WTC11 (cell line): Measurements from ENCODE around the gene SNAI1. TPM values are rescaled to one million over a fixed set of nuclear protein-coding genes. Genes with fewer than 3 reads are reported as not detected.

ENCODE experiments used
- ATAC-seq: fragments of 200-7000 bp; cut with Tn5 transposase; 2 replicates; pipeline ENCODE4 v1.10.0; 2021; ENCODE audit warnings: mild to moderate bottlenecking, moderate library complexity
- CTCF ChIA-PET: fragments of 300-600 bp; sonication (Branson Sonifier 250); formaldehyde crosslinking; loops from one replicate; lab custom pipeline; 2021; ENCODE audit warnings: antibody characterized with exemption; lab: Charles Lee
- POLR2A ChIA-PET: fragments of 350-600 bp; sonication (Branson Sonifier 250); formaldehyde crosslinking; loops from one replicate; lab custom pipeline; 2021; ENCODE audit warnings: antibody characterized with exemption; lab: Charles Lee
- DNase-seq: peaks from one replicate; pipeline ENCODE4 v3.0.0; 2021; ENCODE audit warnings: low spot score
- H3K27ac Mint-ChIP-seq: 2 replicates; pipeline ENCODE4 v1.8.0; 2021; ENCODE audit warnings: mixed read lengths
- H3K27me3 Mint-ChIP-seq: 2 replicates; pipeline ENCODE4 v1.8.0; 2021; ENCODE audit warnings: low read depth, mild to moderate bottlenecking, moderate library complexity, mixed read lengths
- H3K36me3 Mint-ChIP-seq: 2 replicates; pipeline ENCODE4 v1.8.0; 2021; ENCODE audit warnings: mixed read lengths
- H3K4me1 Mint-ChIP-seq: 2 replicates; pipeline ENCODE4 v1.8.0; 2022; ENCODE audit warnings: mixed read lengths
- H3K4me3 Mint-ChIP-seq: 2 replicates; pipeline ENCODE4 v1.8.0; 2021; ENCODE audit warnings: mild to moderate bottlenecking, moderate library complexity, mixed read lengths
- H3K9me3 Mint-ChIP-seq: 2 replicates; pipeline ENCODE4 v1.8.0; 2021; ENCODE audit warnings: mixed read lengths
- ESRRA ChIP-seq: sonication (generic); formaldehyde crosslinking; IDR thresholded peaks from 2 replicates; pipeline ENCODE4 v1.8.1; 2022; ENCODE audit warnings: mild to moderate bottlenecking, missing genetic modification reagents, borderline replicate concordance
- FOXK1 ChIP-seq: sonication (generic); formaldehyde crosslinking; IDR thresholded peaks from 2 replicates; pipeline ENCODE4 v1.8.0; 2022; ENCODE audit warnings: mild to moderate bottlenecking, moderate library complexity, missing genetic modification reagents
- GABPB1 ChIP-seq: sonication (generic); formaldehyde crosslinking; IDR thresholded peaks from 2 replicates; pipeline ENCODE4 v1.8.1; 2023; ENCODE audit warnings: mild to moderate bottlenecking, missing genetic modification reagents
- MXD4 ChIP-seq: fragments of 250-450 bp; sonication (Bioruptor Pico); IDR thresholded peaks from 2 replicates; pipeline ENCODE4 v1.8.0; 2021; ENCODE audit warnings: mild to moderate bottlenecking, moderate library complexity, borderline replicate concordance
- NFE2L1 ChIP-seq: sonication (generic); formaldehyde crosslinking; IDR thresholded peaks from 2 replicates; pipeline ENCODE4 v1.8.1; 2023; ENCODE audit warnings: missing genetic modification reagents
- NFYB ChIP-seq: sonication (generic); formaldehyde crosslinking; conservative IDR thresholded peaks from 2 replicates; pipeline ENCODE4 v1.8.0; 2022; ENCODE audit warnings: low read depth, missing genetic modification reagents
- TCF7 ChIP-seq: sonication (generic); formaldehyde crosslinking; IDR thresholded peaks from 2 replicates; pipeline ENCODE4 v1.8.0; 2022; ENCODE audit warnings: mild to moderate bottlenecking, low read depth, missing genetic modification reagents, moderate library complexity
- ZNF232 ChIP-seq: sonication (generic); formaldehyde crosslinking; IDR thresholded peaks from 2 replicates; pipeline ENCODE4 v1.8.0; 2022; ENCODE audit warnings: mild to moderate bottlenecking, missing genetic modification reagents
- ZNF263 ChIP-seq: sonication (generic); formaldehyde crosslinking; IDR thresholded peaks from 2 replicates; pipeline ENCODE4 v1.8.1; 2022; ENCODE audit warnings: low read depth, mild to moderate bottlenecking, moderate library complexity, missing genetic modification reagents
- ZNF317 ChIP-seq: sonication (generic); formaldehyde crosslinking; IDR thresholded peaks from 2 replicates; pipeline ENCODE4 v1.8.1; 2023; ENCODE audit warnings: low read depth, mild to moderate bottlenecking, moderate library complexity, missing genetic modification reagents, borderline replicate concordance
- ZNF423 ChIP-seq: fragments of 250-450 bp; sonication (Bioruptor Pico); IDR thresholded peaks from 2 replicates; pipeline ENCODE4 v2.1.2; 2022; ENCODE audit warnings: mild to moderate bottlenecking, moderate library complexity
- total RNA-seq: library from RNA; stranded (reverse); gene quantifications from 3 replicates; pipeline ENCODE4 v1.2.3, GENCODE V29; 2021
- TF ChIP-seq, protein P1 (sequence below): fragments of 250-450 bp; sonication (Bioruptor Pico); IDR thresholded peaks from 2 replicates; pipeline ENCODE4 v1.9.0; 2021; ENCODE audit warnings: mild to moderate bottlenecking
- TF ChIP-seq, protein P2 (sequence below): fragments of 250-450 bp; sonication (Bioruptor Pico); IDR thresholded peaks from 2 replicates; pipeline ENCODE4 v2.1.2; 2022; ENCODE audit warnings: mild to moderate bottlenecking, moderate library complexity
- TF ChIP-seq, protein P3 (sequence below): sonication (generic); formaldehyde crosslinking; IDR thresholded peaks from 2 replicates; pipeline ENCODE4 v1.8.1; 2022; ENCODE audit warnings: low read depth, mild to moderate bottlenecking, moderate library complexity, missing genetic modification reagents, borderline replicate concordance
- TF ChIP-seq, protein P4 (sequence below): fragments of 250-450 bp; sonication (Bioruptor Pico); IDR thresholded peaks from 2 replicates; pipeline ENCODE4 v1.9.0; 2021; ENCODE audit warnings: mild to moderate bottlenecking, borderline replicate concordance

Gene SNAI1
- total RNA-seq, 1 experiment from 2014 or later = 7.9 TPM

DNA sequence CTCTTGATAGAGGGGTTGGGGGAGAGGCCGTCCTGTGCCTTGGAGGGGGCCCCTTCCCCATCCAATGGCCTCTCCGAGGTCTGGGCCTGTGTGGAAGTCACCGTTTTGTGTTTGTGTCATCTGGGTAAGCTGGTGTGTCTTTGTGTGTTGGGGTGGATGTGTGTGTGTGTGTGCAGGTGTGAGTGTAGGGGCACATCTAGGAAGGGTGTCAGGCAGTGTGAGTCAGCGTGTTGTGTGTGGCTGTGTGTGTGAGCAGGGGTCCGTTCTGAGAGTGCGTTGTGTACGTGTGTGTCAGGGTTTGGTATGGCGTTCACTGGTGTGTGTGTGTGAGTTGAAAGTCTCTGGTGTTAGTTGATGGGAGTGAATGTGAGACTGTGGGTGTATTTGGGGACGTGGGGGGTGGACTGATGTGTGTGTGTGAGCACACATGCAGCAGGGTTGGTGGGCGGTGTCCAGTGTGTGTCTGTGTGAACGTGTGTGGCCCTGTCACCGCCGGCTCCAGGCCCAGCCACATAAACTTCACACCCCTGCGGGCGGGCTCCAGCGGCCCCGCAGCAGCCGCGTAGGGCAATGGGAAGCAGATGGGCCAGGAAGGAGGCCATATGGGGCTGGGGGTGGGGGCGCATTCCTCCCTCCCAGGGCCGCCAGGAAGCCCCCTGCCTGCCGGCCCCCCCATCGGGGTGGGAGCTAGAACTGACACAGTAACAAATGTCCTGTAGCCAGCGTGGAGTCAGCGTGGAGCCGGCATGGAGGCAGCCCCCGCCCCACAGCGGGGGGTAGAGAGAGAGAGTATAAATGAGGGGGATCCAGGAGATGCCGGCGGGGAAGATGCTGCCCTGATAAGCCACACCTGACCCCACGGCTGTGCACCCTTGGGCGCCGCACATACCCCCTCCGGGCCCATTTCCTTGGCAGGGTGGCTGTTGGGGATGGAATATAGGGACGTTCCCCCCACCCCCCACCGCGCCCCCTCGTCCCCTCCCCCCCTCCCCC is 32.1 kb downstream of the SNAI1 start (continued):
- TF ChIP-seq ZNF232 = no peak

DNA sequence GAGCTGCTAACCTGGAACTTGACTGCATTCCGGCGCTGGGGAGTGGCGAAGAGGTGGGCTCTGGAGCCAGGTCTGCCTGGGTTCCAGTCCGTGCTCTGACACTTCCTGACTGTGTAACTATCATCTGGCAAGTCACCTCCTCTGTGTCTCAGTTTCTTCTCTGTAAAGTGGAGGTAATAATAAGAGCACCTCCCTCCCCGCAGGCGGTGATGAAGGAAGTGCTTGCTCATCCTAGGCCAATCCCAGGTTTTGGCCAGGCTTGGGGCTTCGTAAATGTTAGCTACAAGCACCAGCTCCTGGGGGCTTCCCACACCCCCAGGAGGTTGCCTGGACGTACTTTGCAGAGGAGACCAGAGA is 32.8 kb downstream of the SNAI1 start:
- H3K4me3 Mint-ChIP-seq = no peak overlapping the region
- peaks cover 3% of the 10 kb centered on the region for H3K27me3 Mint-ChIP-seq
- ChIA-PET POLR2A (no interaction called here), CTCF (interaction anchor here (0.6 to 4.9 kb wide), 4 partner anchors 36 to 71 kb away, joined by 3 to 31 read pairs (median 7); no protein-coding TSS in a partner anchor)
- TF ChIP-seq GABPB1 (CRISPR knock-in tag) (0 out of 2 replicates have a peak, but pooled peaks have one; percentile 9), ZNF263 (no peak), FOXK1 (CRISPR knock-in tag) (no peak)
- TF ChIP-seq, protein P1, sequence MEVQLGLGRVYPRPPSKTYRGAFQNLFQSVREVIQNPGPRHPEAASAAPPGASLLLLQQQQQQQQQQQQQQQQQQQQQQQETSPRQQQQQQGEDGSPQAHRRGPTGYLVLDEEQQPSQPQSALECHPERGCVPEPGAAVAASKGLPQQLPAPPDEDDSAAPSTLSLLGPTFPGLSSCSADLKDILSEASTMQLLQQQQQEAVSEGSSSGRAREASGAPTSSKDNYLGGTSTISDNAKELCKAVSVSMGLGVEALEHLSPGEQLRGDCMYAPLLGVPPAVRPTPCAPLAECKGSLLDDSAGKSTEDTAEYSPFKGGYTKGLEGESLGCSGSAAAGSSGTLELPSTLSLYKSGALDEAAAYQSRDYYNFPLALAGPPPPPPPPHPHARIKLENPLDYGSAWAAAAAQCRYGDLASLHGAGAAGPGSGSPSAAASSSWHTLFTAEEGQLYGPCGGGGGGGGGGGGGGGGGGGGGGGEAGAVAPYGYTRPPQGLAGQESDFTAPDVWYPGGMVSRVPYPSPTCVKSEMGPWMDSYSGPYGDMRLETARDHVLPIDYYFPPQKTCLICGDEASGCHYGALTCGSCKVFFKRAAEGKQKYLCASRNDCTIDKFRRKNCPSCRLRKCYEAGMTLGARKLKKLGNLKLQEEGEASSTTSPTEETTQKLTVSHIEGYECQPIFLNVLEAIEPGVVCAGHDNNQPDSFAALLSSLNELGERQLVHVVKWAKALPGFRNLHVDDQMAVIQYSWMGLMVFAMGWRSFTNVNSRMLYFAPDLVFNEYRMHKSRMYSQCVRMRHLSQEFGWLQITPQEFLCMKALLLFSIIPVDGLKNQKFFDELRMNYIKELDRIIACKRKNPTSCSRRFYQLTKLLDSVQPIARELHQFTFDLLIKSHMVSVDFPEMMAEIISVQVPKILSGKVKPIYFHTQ (CRISPR knock-in tag) = no peak
- TF ChIP-seq, protein P2, sequence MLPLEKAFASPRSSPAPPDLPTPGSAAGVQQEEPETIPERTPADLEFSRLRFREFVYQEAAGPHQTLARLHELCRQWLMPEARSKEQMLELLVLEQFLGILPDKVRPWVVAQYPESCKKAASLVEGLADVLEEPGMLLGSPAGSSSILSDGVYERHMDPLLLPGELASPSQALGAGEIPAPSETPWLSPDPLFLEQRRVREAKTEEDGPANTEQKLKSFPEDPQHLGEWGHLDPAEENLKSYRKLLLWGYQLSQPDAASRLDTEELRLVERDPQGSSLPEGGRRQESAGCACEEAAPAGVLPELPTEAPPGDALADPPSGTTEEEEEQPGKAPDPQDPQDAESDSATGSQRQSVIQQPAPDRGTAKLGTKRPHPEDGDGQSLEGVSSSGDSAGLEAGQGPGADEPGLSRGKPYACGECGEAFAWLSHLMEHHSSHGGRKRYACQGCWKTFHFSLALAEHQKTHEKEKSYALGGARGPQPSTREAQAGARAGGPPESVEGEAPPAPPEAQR = no peak
- peaks cover 4% of the 10 kb centered on the region; the same call in 1 of the 2 replicates for H3K9me3 Mint-ChIP-seq
- peaks cover 27% of the 10 kb centered on the region for H3K4me1 Mint-ChIP-seq
- H3K36me3 Mint-ChIP-seq = no peaks in the 10 kb centered on the region
- peak; percentile 6; the same call in 1 of the 2 replicates for ATAC-seq
- DNase-seq = no peak
- no peak overlapping the region for H3K27ac Mint-ChIP-seq

DNA sequence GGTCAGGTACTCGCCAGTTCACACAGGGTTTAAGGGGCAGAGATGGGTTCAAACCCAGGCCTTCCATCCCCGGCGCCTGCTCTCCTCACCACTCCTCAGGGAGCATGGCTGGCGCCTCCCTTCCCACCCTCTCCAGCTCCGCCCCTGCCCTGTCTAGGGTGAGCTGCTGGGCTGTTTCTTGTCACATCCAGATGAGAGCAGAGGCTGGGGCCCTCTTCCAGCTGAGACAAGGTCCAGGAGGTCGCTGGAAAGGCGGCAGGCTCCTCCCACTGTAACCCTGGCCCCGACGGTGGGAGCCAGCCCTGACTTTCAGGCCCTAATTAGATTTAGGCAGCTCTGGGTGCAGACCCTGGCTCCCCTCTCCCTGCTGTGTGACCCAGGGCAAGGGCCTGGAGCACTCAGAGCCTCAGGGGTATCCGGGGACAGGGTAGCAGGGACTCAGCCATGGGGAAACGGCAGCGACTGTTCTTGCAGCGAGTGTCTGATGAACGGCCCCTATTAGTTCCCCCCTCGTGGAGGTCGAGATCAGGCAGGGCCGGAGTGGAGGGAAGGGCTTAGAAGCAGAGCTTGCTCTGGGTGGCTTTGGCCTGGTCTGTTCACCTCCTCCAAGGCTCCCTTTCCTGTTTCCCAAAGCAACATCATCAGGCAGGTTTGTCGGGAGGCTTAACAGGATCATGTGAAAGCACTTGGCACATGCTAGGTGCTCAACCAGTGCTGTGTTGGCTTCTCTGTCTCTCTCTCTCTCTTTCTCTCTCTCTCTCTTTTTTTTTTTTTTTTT is 33.4 kb downstream of the SNAI1 start:
- peak; percentile 37 for ATAC-seq
- DNase-seq = no peak
- TF ChIP-seq, protein P3, sequence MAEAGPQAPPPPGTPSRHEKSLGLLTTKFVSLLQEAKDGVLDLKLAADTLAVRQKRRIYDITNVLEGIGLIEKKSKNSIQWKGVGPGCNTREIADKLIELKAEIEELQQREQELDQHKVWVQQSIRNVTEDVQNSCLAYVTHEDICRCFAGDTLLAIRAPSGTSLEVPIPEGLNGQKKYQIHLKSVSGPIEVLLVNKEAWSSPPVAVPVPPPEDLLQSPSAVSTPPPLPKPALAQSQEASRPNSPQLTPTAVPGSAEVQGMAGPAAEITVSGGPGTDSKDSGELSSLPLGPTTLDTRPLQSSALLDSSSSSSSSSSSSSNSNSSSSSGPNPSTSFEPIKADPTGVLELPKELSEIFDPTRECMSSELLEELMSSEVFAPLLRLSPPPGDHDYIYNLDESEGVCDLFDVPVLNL (CRISPR knock-in tag) = no peak
- TF ChIP-seq NFE2L1 (no peak), MXD4 (CRISPR knock-in tag) (no peak), ESRRA (CRISPR knock-in tag) (no peak), NFYB (CRISPR knock-in tag) (no peak)
- TF ChIP-seq, all 79 proteins: peak for 0
- Mint-ChIP-seq H3K27ac (no peak overlapping the region), H3K9me3 (peaks cover 4% of the 10 kb centered on the region; the same call in 1 of the 2 replicates), H3K36me3 (no peaks in the 10 kb centered on the region), H3K27me3 (no peaks in the 10 kb centered on the region; the same call in none of the 2 replicates), H3K4me3 (no peak overlapping the region), H3K4me1 (peaks cover 27% of the 10 kb centered on the region)
- ChIA-PET POLR2A (no interaction called here), CTCF (interaction anchor here (0.6 to 4.9 kb wide), 5 partner anchors 15 to 71 kb away, joined by 3 to 31 read pairs (median 3); no protein-coding TSS in a partner anchor)

DNA sequence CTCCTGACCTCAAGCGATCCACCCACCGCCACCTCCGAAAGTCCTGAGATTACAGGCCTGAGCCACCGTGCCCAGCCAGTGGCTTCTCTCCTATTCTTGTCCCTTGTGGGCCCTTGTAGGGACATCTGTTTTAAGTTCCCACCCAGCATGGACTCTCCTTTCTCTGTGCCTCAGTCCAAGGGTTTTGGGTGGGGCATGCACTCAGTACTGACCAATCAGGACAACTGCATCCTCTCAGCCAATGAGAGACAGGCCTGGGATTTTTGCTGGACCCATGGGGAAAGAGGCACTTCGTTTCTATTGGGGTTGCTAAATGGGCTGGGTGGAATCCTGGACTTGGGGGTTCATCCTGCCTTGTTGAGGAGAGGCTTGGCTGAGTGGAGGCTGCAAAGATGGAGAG is 34.4 kb downstream of the SNAI1 start:
- Mint-ChIP-seq H3K36me3 (no peaks in the 10 kb centered on the region), H3K4me3 (no peak overlapping the region), H3K27me3 (no peaks in the 10 kb centered on the region; the same call in 1 of the 2 replicates), H3K4me1 (peaks cover 25% of the 10 kb centered on the region), H3K27ac (no peak overlapping the region), H3K9me3 (peaks cover 4% of the 10 kb centered on the region; the same call in 1 of the 2 replicates)
- POLR2A ChIA-PET = no interaction called here
- CTCF ChIA-PET = interaction anchor here (1.8 kb wide), 1 partner anchor 38 kb away, joined by 11 read pairs; no protein-coding TSS in a partner anchor
- no peak for ATAC-seq
- DNase-seq = no peak
- TF ChIP-seq TCF7 (CRISPR knock-in tag) (no peak), ZNF317 (no peak), ZNF423 (CRISPR knock-in tag) (no peak)
- TF ChIP-seq, protein P4, sequence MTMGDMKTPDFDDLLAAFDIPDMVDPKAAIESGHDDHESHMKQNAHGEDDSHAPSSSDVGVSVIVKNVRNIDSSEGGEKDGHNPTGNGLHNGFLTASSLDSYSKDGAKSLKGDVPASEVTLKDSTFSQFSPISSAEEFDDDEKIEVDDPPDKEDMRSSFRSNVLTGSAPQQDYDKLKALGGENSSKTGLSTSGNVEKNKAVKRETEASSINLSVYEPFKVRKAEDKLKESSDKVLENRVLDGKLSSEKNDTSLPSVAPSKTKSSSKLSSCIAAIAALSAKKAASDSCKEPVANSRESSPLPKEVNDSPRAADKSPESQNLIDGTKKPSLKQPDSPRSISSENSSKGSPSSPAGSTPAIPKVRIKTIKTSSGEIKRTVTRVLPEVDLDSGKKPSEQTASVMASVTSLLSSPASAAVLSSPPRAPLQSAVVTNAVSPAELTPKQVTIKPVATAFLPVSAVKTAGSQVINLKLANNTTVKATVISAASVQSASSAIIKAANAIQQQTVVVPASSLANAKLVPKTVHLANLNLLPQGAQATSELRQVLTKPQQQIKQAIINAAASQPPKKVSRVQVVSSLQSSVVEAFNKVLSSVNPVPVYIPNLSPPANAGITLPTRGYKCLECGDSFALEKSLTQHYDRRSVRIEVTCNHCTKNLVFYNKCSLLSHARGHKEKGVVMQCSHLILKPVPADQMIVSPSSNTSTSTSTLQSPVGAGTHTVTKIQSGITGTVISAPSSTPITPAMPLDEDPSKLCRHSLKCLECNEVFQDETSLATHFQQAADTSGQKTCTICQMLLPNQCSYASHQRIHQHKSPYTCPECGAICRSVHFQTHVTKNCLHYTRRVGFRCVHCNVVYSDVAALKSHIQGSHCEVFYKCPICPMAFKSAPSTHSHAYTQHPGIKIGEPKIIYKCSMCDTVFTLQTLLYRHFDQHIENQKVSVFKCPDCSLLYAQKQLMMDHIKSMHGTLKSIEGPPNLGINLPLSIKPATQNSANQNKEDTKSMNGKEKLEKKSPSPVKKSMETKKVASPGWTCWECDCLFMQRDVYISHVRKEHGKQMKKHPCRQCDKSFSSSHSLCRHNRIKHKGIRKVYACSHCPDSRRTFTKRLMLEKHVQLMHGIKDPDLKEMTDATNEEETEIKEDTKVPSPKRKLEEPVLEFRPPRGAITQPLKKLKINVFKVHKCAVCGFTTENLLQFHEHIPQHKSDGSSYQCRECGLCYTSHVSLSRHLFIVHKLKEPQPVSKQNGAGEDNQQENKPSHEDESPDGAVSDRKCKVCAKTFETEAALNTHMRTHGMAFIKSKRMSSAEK = no peak
- TF ChIP-seq, protein P2 = no peak
